A549 treated with AZD9567 at 1 μM for 4 hours (cell line): ENCODE data around the gene NHP2. TPM values are rescaled to one million over a fixed set of nuclear protein-coding genes. Genes with fewer than 3 reads are reported as not detected.

Experiments used
- total RNA-seq: library from RNA; stranded (reverse); fragments of 200-300 nt; extraction: Qiagen RNA extraction; gene quantifications from 5 replicates; pipeline ENCODE4 v1.2.3, GENCODE V29; 2022; ENCODE audit not compliant: insufficient read depth

The NHP2 gene
- 389 to 431 TPM (median 412 TPM) in 5 replicates for total RNA-seq

GRCh38 chr5:178153530-178154340 lies at the start of gene NHP2:
NHP2 (minus strand) TSS chr5:178153885; CDS start chr5:178153817, 68 bp downstream.

GRCh38 chr5:178187014-178187413 lies 33.3 kb upstream of the NHP2 start, which contains the start of gene GMCL2:
GMCL2 (minus strand) TSS chr5:178187371; CDS start chr5:178187299, 72 bp downstream.

GRCh38 chr5:178130576-178131445 lies 22.9 kb downstream of the NHP2 start, which contains the start of gene RMND5B:
RMND5B (plus strand) TSS chr5:178131014; CDS start chr5:178138120, 7,106 bp downstream.

GRCh38 chr5:178113141-178113787 lies 40.4 kb downstream of the NHP2 start, which contains the start of gene N4BP3:
N4BP3 (plus strand) TSS chr5:178113532; CDS start chr5:178119584, 6,052 bp downstream.

Other genes starting within 250 kb of the NHP2 start
- gene PROP1, start 157.6 kb downstream of the NHP2 start, total RNA-seq: not detected in 5 replicates
- 0.31 to 1.1 TPM (median 1.00 TPM) in 5 replicates for gene N4BP3, start 40.4 kb downstream of the NHP2 start, total RNA-seq
- 30.6 to 32.4 TPM (median 31.9 TPM) in 5 replicates for gene RMND5B, start 22.9 kb downstream of the NHP2 start, total RNA-seq
- not detected in 5 replicates for gene GMCL2, start 33.5 kb upstream of the NHP2 start, total RNA-seq
- 272 to 339 TPM (median 328 TPM) in 5 replicates for gene HNRNPAB, start 50.6 kb upstream of the NHP2 start, total RNA-seq
- 8.7 to 17.9 TPM (median 9.1 TPM) in 5 replicates for gene PHYKPL, start 78.9 kb upstream of the NHP2 start, total RNA-seq